ENCODE data around the gene C3orf33.

Gene C3orf33

GRCh38 chr3:155805204-155805801 lies 775 bp downstream of the C3orf33 start:
- ATAC-seq, result peak; percentile 3
- Mint-ChIP-seq H3K9me3 (no peaks in the 10 kb centered on the region), H3K27me3 (peaks cover under 1% of the 10 kb centered on the region), H3K27ac (peak overlapping the region in 1 of 2 donors; percentile 96), H3K4me3 (peak overlapping the region; percentile 86 to 91), H3K4me1 (peaks cover 20% of the 10 kb centered on the region)
- no peak for DNase-seq

GRCh38 chr3:155804323-155804722 lies 1.8 kb downstream of the C3orf33 start:
- H3K27ac Mint-ChIP-seq, result no peak overlapping the region
- no peak overlapping the region for H3K4me3 Mint-ChIP-seq
- DNase-seq, result no peak
- no peaks in the 10 kb centered on the region for H3K9me3 Mint-ChIP-seq
- H3K4me1 Mint-ChIP-seq, result peaks cover 20% of the 10 kb centered on the region
- ATAC-seq, result no peak
- H3K27me3 Mint-ChIP-seq, result no peaks in the 10 kb centered on the region

- Mint-ChIP-seq H3K9me3 (peaks cover 7% of the 10 kb centered on the region in 2 donors), H3K4me1 (peaks cover 6% of the 10 kb centered on the region), H3K4me3 (no peak overlapping the region), H3K27ac (peak overlapping the region in 1 of 2 donors; percentile 80), H3K27me3 (no peaks in the 10 kb centered on the region)
- ATAC-seq, result no peak
- no peak for DNase-seq
These were observed 13.5 kb downstream of the C3orf33 start for GRCh38 chr3:155792532-155792931.

- Mint-ChIP-seq H3K4me1 (peaks cover 8% of the 10 kb centered on the region), H3K27me3 (no peaks in the 10 kb centered on the region), H3K27ac (no peak overlapping the region), H3K9me3 (peaks cover 7% of the 10 kb centered on the region in 2 donors), H3K4me3 (no peak overlapping the region)
- no peak for ATAC-seq
- no peak for DNase-seq
These were observed 14.9 kb downstream of the C3orf33 start for GRCh38 chr3:155791190-155791589.

GRCh38 chr3:155790272-155790925 lies 15.7 kb downstream of the C3orf33 start:
- no peaks in the 10 kb centered on the region for H3K27me3 Mint-ChIP-seq
- no peak for DNase-seq
- H3K27ac Mint-ChIP-seq, result no peak overlapping the region
- ATAC-seq, result no peak
- no peak overlapping the region for H3K4me3 Mint-ChIP-seq
- H3K4me1 Mint-ChIP-seq, result peaks cover 16% of the 10 kb centered on the region
- H3K9me3 Mint-ChIP-seq, result peaks cover 7% of the 10 kb centered on the region in 2 donors

GRCh38 chr3:155785662-155786295 lies 20.3 kb downstream of the C3orf33 start:
- ATAC-seq (no peak), DNase-seq (no peak)
- peak overlapping the region in 1 of 2 donors; percentile 92 for H3K27ac Mint-ChIP-seq
- no peaks in the 10 kb centered on the region for H3K27me3 Mint-ChIP-seq
- H3K4me1 Mint-ChIP-seq, result peaks cover 18% of the 10 kb centered on the region
- H3K9me3 Mint-ChIP-seq, result peaks cover 7 to 8% of the 10 kb centered on the region in 2 donors
- no peak overlapping the region for H3K4me3 Mint-ChIP-seq

GRCh38 chr3:155782390-155782953 lies 23.6 kb downstream of the C3orf33 start:
- H3K9me3 Mint-ChIP-seq, result peaks cover 7 to 8% of the 10 kb centered on the region in 2 donors
- peaks cover 12% of the 10 kb centered on the region for H3K4me1 Mint-ChIP-seq
- no peaks in the 10 kb centered on the region for H3K27me3 Mint-ChIP-seq
- DNase-seq, result no peak
- no peak overlapping the region for H3K27ac Mint-ChIP-seq
- no peak for ATAC-seq
- H3K4me3 Mint-ChIP-seq, result no peak overlapping the region

- Mint-ChIP-seq H3K4me3 (no peak overlapping the region), H3K27me3 (no peaks in the 10 kb centered on the region), H3K27ac (no peak overlapping the region), H3K9me3 (peaks cover 7 to 8% of the 10 kb centered on the region in 2 donors), H3K4me1 (peaks cover 1% of the 10 kb centered on the region)
- DNase-seq (no peak), ATAC-seq (no peak)
These were observed 25.8 kb downstream of the C3orf33 start for GRCh38 chr3:155780291-155780690.

- no peak for DNase-seq
- ATAC-seq, result no peak
- Mint-ChIP-seq H3K4me1 (no peaks in the 10 kb centered on the region), H3K4me3 (no peak overlapping the region), H3K27ac (no peak overlapping the region), H3K27me3 (no peaks in the 10 kb centered on the region), H3K9me3 (peaks cover 7 to 8% of the 10 kb centered on the region in 2 donors)
These were observed 27.6 kb downstream of the C3orf33 start for GRCh38 chr3:155778462-155778861.

GRCh38 chr3:155772801-155773200 lies 33.3 kb downstream of the C3orf33 start:
- Mint-ChIP-seq H3K4me1 (no peaks in the 10 kb centered on the region), H3K4me3 (no peak overlapping the region), H3K9me3 (no peaks in the 10 kb centered on the region), H3K27me3 (no peaks in the 10 kb centered on the region), H3K27ac (no peak overlapping the region)
- ATAC-seq (no peak), DNase-seq (no peak)

- no peak overlapping the region for H3K27ac Mint-ChIP-seq
These were observed 35.0 kb downstream of the C3orf33 start for GRCh38 chr3:155771126-155771525.

GRCh38 chr3:155766206-155766605 lies 39.9 kb downstream of the C3orf33 start:
- H3K4me3 Mint-ChIP-seq, result no peak overlapping the region
- no peak overlapping the region for H3K27ac Mint-ChIP-seq
- ATAC-seq, result peak; percentile 37
- no peaks in the 10 kb centered on the region for H3K9me3 Mint-ChIP-seq
- no peak for DNase-seq
- H3K27me3 Mint-ChIP-seq, result no peaks in the 10 kb centered on the region
- no peaks in the 10 kb centered on the region for H3K4me1 Mint-ChIP-seq

More at GRCh38 chr3:155771126-155771525, 35.0 kb downstream of the C3orf33 start:
- no peaks in the 10 kb centered on the region for H3K4me1 Mint-ChIP-seq
- H3K27me3 Mint-ChIP-seq, result no peaks in the 10 kb centered on the region
- H3K4me3 Mint-ChIP-seq, result no peak overlapping the region
- DNase-seq, result no peak
- H3K9me3 Mint-ChIP-seq, result no peaks in the 10 kb centered on the region
- no peak for ATAC-seq

GRCh38 chr3:155763870-155764463 lies 42.1 kb downstream of the C3orf33 start:
- DNase-seq (no peak), ATAC-seq (no peak)
- Mint-ChIP-seq H3K4me3 (no peak overlapping the region), H3K9me3 (no peaks in the 10 kb centered on the region), H3K27ac (no peak overlapping the region), H3K27me3 (no peaks in the 10 kb centered on the region), H3K4me1 (no peaks in the 10 kb centered on the region)

- no peaks in the 10 kb centered on the region for H3K27me3 Mint-ChIP-seq
- no peaks in the 10 kb centered on the region for H3K9me3 Mint-ChIP-seq
- no peak overlapping the region for H3K4me3 Mint-ChIP-seq
- no peak for ATAC-seq
- DNase-seq, result no peak
- no peaks in the 10 kb centered on the region for H3K4me1 Mint-ChIP-seq
- H3K27ac Mint-ChIP-seq, result peak overlapping the region in 1 of 2 donors; percentile 55
These were observed 45.4 kb downstream of the C3orf33 start for GRCh38 chr3:155760653-155761052.

- H3K27ac Mint-ChIP-seq, result no peak overlapping the region
- H3K4me3 Mint-ChIP-seq, result no peak overlapping the region
- H3K27me3 Mint-ChIP-seq, result no peaks in the 10 kb centered on the region
- DNase-seq (no peak), ATAC-seq (no peak)
- H3K4me1 Mint-ChIP-seq, result no peaks in the 10 kb centered on the region
- no peaks in the 10 kb centered on the region for H3K9me3 Mint-ChIP-seq
These were observed 48.5 kb downstream of the C3orf33 start for GRCh38 chr3:155757577-155757976.
